ENCODE results near the gene COL6A1. TPM values are rescaled to one million over a fixed set of nuclear protein-coding genes. Genes with fewer than 3 reads are reported as not detected.

The COL6A1 gene
- total RNA-seq, 2 donors from 2014 or later = 814 to 1,189 TPM

GRCh38 chr21:45962531-45963231 is 18.9 kb upstream of the COL6A1 start:
- no peak for ATAC-seq (ENCODE audit: insufficient number of reproducible peaks, low FRiP score, low read depth)
- DNase-seq (ENCODE audit: low spot score) = no peak

DNA sequence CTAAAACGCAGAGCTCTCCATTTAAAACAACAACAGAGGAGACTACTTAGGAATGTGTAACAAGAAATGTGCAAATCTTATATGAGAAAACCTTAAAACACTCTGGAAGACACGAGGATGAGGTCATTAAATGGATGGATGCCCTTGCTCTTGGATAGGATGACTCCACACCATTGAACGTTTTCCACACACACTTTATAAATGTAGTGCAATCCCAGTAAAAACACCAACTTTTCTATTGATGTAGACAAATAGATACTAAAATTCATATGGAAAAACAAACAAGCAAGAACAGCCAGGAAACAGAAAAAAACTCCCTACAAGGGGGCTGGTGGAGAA is 18.4 kb upstream of the COL6A1 start:
- DNase-seq (ENCODE audit: low spot score) (no peak), ATAC-seq (ENCODE audit: insufficient number of reproducible peaks, low FRiP score, low read depth) (no peak)
- H3K27ac ChIP-seq = no peak overlapping the region
- H3K36me3 ChIP-seq = no peaks in the 10 kb centered on the region
- H3K27me3 ChIP-seq (replicated peaks; ENCODE audit: insufficient read depth) = no peaks in the 10 kb centered on the region
- no peaks in the 10 kb centered on the region for H3K9me3 ChIP-seq
- no peak overlapping the region for H3K4me3 ChIP-seq
- TF ChIP-seq, protein P1, sequence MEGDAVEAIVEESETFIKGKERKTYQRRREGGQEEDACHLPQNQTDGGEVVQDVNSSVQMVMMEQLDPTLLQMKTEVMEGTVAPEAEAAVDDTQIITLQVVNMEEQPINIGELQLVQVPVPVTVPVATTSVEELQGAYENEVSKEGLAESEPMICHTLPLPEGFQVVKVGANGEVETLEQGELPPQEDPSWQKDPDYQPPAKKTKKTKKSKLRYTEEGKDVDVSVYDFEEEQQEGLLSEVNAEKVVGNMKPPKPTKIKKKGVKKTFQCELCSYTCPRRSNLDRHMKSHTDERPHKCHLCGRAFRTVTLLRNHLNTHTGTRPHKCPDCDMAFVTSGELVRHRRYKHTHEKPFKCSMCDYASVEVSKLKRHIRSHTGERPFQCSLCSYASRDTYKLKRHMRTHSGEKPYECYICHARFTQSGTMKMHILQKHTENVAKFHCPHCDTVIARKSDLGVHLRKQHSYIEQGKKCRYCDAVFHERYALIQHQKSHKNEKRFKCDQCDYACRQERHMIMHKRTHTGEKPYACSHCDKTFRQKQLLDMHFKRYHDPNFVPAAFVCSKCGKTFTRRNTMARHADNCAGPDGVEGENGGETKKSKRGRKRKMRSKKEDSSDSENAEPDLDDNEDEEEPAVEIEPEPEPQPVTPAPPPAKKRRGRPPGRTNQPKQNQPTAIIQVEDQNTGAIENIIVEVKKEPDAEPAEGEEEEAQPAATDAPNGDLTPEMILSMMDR (IDR thresholded peaks at IDR 0.05) = no peak
- peaks cover 6 to 33% of the 10 kb centered on the region in 2 donors for H3K4me1 ChIP-seq (ENCODE audit: control insufficient read depth in 1 of 2, low read depth in 2 of 2)

More at GRCh38 chr21:45962531-45963231, 18.9 kb upstream of the COL6A1 start:
- Histone ChIP-seq H3K27me3 (replicated peaks; ENCODE audit: insufficient read depth) (no peaks in the 10 kb centered on the region), H3K9me3 (no peaks in the 10 kb centered on the region), H3K4me3 (no peak overlapping the region), H3K4me1 (ENCODE audit: control insufficient read depth in 1 of 2, low read depth in 2 of 2) (peaks cover 7 to 35% of the 10 kb centered on the region in 2 donors), H3K27ac (no peak overlapping the region), H3K36me3 (no peaks in the 10 kb centered on the region)
- TF ChIP-seq, protein P1 (IDR thresholded peaks at IDR 0.05) = no peak

- no peak overlapping the region for H3K27ac ChIP-seq
- peaks cover 0 to 19% of the 10 kb centered on the region in 2 donors for H3K4me1 ChIP-seq (ENCODE audit: control insufficient read depth in 1 of 2, low read depth in 2 of 2)
- H3K9me3 ChIP-seq = no peaks in the 10 kb centered on the region
- no peaks in the 10 kb centered on the region for H3K27me3 ChIP-seq (replicated peaks; ENCODE audit: insufficient read depth)
- no peak for ATAC-seq (ENCODE audit: insufficient number of reproducible peaks, low FRiP score, low read depth)
- H3K4me3 ChIP-seq = no peak overlapping the region
- no peak for DNase-seq (ENCODE audit: low spot score)
- TF ChIP-seq, protein P1 (IDR thresholded peaks at IDR 0.05) = no peak
- no peaks in the 10 kb centered on the region for H3K36me3 ChIP-seq
These were observed 16.9 kb upstream of the COL6A1 start for GRCh38 chr21:45964649-45965048.

DNA sequence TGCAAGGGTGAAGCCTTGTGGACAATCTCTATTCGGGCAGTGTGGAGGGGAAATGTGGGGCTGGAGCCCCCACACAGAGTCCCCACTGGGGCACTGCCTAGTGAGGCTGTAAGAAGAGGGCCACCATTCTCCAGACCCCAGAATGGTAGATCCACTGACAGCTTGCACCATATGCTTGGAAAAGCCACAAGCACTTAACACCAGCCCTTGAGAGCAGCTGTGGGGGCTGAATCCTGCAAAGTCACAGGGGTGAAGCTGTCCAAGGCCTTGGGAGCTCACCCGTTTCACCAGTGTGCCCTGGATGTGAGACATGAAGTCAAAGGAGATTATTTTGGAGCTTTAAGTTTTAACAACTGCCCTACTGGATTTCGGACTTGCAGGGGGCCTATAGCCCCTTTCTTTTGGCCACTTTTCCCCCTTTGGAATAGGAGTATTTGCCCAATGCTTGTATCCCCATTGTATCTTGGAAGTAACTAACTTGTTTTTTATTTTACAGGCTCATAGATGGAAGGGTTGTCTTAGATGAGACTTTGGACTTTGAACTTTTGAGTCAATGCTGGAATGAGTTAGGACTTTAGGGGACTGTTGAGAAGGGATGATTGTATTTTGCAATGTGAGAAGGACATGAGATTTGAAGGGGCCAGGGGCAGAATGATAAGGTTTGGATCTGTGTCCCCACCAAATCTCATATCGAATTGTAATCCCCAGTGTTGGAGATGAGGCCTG is 16.3 kb upstream of the COL6A1 start:
- DNase-seq (ENCODE audit: low spot score) (no peak), ATAC-seq (ENCODE audit: insufficient number of reproducible peaks, low FRiP score, low read depth) (no peak)
- H3K9me3 ChIP-seq = no peaks in the 10 kb centered on the region
- H3K27ac ChIP-seq = no peak overlapping the region
- no peak overlapping the region for H3K4me3 ChIP-seq
- H3K4me1 ChIP-seq (ENCODE audit: control insufficient read depth in 1 of 2, low read depth in 2 of 2) = peaks cover 0 to 14% of the 10 kb centered on the region in 2 donors
- no peaks in the 10 kb centered on the region for H3K27me3 ChIP-seq (replicated peaks; ENCODE audit: insufficient read depth)
- no peaks in the 10 kb centered on the region for H3K36me3 ChIP-seq
- TF ChIP-seq, protein P1 (IDR thresholded peaks at IDR 0.05) = no peak

GRCh38 chr21:45966791-45967394 is 14.7 kb upstream of the COL6A1 start:
- Histone ChIP-seq H3K4me1 (ENCODE audit: control insufficient read depth in 1 of 2, low read depth in 2 of 2) (peaks cover 0 to 26% of the 10 kb centered on the region in 2 donors), H3K4me3 (no peak overlapping the region), H3K27me3 (replicated peaks; ENCODE audit: insufficient read depth) (no peaks in the 10 kb centered on the region), H3K36me3 (no peaks in the 10 kb centered on the region), H3K9me3 (no peaks in the 10 kb centered on the region), H3K27ac (no peak overlapping the region)
- ATAC-seq (ENCODE audit: insufficient number of reproducible peaks, low FRiP score, low read depth) (no peak), DNase-seq (ENCODE audit: low spot score) (no peak)
- TF ChIP-seq, protein P1 (IDR thresholded peaks at IDR 0.05) = no peak

Measured in thoracic aorta (tissue), 2 donors.